Thoracic aorta (tissue), 2 donors: ENCODE data around the gene IPCEF1. TPM values are rescaled to one million over a fixed set of nuclear protein-coding genes. Genes with fewer than 3 reads are reported as not detected.
"Not testable (repeated sequence)": the region's sequence is repeated elsewhere in the genome, so short reads cannot be mapped to it uniquely, and the experiment has no call there.

Experiments used
- ATAC-seq: fragments of 150-250 bp; one replicate; pipeline ENCODE4 v1.8.0; 2017; ENCODE audit warnings: low read depth; ENCODE audit not compliant: insufficient number of reproducible peaks, low FRiP score
- DNase-seq: peaks from one replicate; pipeline ENCODE4 v3.0.0-alpha.2; 2020; ENCODE audit warnings: low spot score
- H3K27ac ChIP-seq, 2 donors: fragments of 200-600 bp; sonication (generic); 1 replicate in 1 of 2; 2 replicates in 1 of 2; pipeline ENCODE4 v1.5.1; 2016; ENCODE audit warnings: mild to moderate bottlenecking in 2 of 2, moderate library complexity in 2 of 2
- H3K27me3 ChIP-seq: fragments of 200-600 bp; sonication (generic); replicated peaks from 2 replicates; pipeline ENCODE4 v1.6.0; 2016; ENCODE audit warnings: mild to moderate bottlenecking; ENCODE audit not compliant: insufficient read depth
- H3K36me3 ChIP-seq: fragments of 200-600 bp; sonication (generic); one replicate; pipeline ENCODE4 v1.5.1; 2016
- H3K4me1 ChIP-seq, 2 donors: fragments of 200-600 bp; sonication (generic); 1 replicate in 1 of 2; 2 replicates in 1 of 2; pipeline versions ENCODE4 v1.5.1 to v1.6.0; 2016; ENCODE audit warnings: low read depth in 2 of 2, mild to moderate bottlenecking in 1 of 2; ENCODE audit not compliant: control insufficient read depth in 1 of 2
- H3K4me3 ChIP-seq: fragments of 200-600 bp; sonication (generic); 2 replicates; pipeline ENCODE4 v1.5.1; 2016; ENCODE audit warnings: mild to moderate bottlenecking
- H3K9me3 ChIP-seq: fragments of 200-600 bp; sonication (generic); 2 replicates; pipeline ENCODE4 v1.5.1; 2016
- CTCF ChIP-seq: fragments of 200-600 bp; sonication (generic); IDR thresholded peaks from one replicate; pipeline ENCODE4 v1.5.1; 2019; ENCODE audit warnings: antibody characterized with exemption
- total RNA-seq, 2 donors: library from RNA; depleted of rRNA; stranded (reverse); fragments of >200 nt; gene quantifications; one replicate each; pipeline versions ENCODE4 v1.1.0 to v1.2.3, GENCODE V29; 2016

IPCEF1 gene
- total RNA-seq, 2 donors from 2014 or later: 2.8 to 3.8 TPM

- H3K4me3 ChIP-seq: no peak overlapping the region
- no peaks in the 10 kb centered on the region for H3K27me3 ChIP-seq
- H3K9me3 ChIP-seq: no peaks in the 10 kb centered on the region
- H3K4me1 ChIP-seq: no peaks in the 10 kb centered on the region
- TF ChIP-seq CTCF: no peak
- no peak for ATAC-seq
- no peaks in the 10 kb centered on the region for H3K36me3 ChIP-seq
- DNase-seq: no peak
- no peak overlapping the region for H3K27ac ChIP-seq
Measured at GRCh38 chr6:154243793-154244750, 112.5 kb downstream of the IPCEF1 start.

GRCh38 chr6:154242617-154243357 is 113.8 kb downstream of the IPCEF1 start:
- ATAC-seq: no peak
- H3K9me3 ChIP-seq: no peaks in the 10 kb centered on the region
- H3K4me3 ChIP-seq: no peak overlapping the region
- DNase-seq: no peak
- no peaks in the 10 kb centered on the region for H3K36me3 ChIP-seq
- H3K27me3 ChIP-seq: no peaks in the 10 kb centered on the region
- no peaks in the 10 kb centered on the region for H3K4me1 ChIP-seq
- no peak for TF ChIP-seq CTCF
- H3K27ac ChIP-seq: no peak overlapping the region

- ATAC-seq: no peak
- no peak for TF ChIP-seq CTCF
- no peaks in the 10 kb centered on the region for H3K4me1 ChIP-seq
Measured at GRCh38 chr6:154241581-154241980, 115.0 kb downstream of the IPCEF1 start.

GRCh38 chr6:154241061-154241460 is 115.5 kb downstream of the IPCEF1 start:
- H3K4me1 ChIP-seq, H3K27ac ChIP-seq, H3K9me3 ChIP-seq, H3K36me3 ChIP-seq, ATAC-seq, H3K27me3 ChIP-seq, H3K4me3 ChIP-seq, DNase-seq: not testable (repeated sequence)

More at GRCh38 chr6:154241581-154241980, 115.0 kb downstream of the IPCEF1 start:
- H3K27ac ChIP-seq: no peak overlapping the region
- no peaks in the 10 kb centered on the region for H3K27me3 ChIP-seq
- no peaks in the 10 kb centered on the region for H3K36me3 ChIP-seq
- no peak for DNase-seq
- no peaks in the 10 kb centered on the region for H3K9me3 ChIP-seq
- H3K4me3 ChIP-seq: no peak overlapping the region

GRCh38 chr6:154239392-154239791 is 117.2 kb downstream of the IPCEF1 start:
- no peaks in the 10 kb centered on the region for H3K36me3 ChIP-seq
- ATAC-seq: no peak

More at GRCh38 chr6:154239392-154239791, 117.2 kb downstream of the IPCEF1 start:
- TF ChIP-seq CTCF: no peak
- Histone ChIP-seq H3K4me3 (no peak overlapping the region), H3K27me3 (no peaks in the 10 kb centered on the region), H3K27ac (no peak overlapping the region), H3K4me1 (no peaks in the 10 kb centered on the region), H3K9me3 (no peaks in the 10 kb centered on the region)
- no peak for DNase-seq
